Epithelial cell of proximal tubule (primary cell): ENCODE results near the gene CCDC194. TPM values are rescaled to one million over a fixed set of nuclear protein-coding genes. Genes with fewer than 3 reads are reported as not detected.

Source experiments
- DNase-seq: peaks from one replicate; pipeline ENCODE4 v3.0.0-alpha.2; 2011; ENCODE audit warnings: low read depth
- H3K4me3 ChIP-seq: 2 replicates; pipeline ENCODE4 v1.5.1; 2011; ENCODE audit warnings: low read depth, mild to moderate bottlenecking, low read length
- CTCF ChIP-seq: conservative IDR thresholded peaks from 2 replicates; pipeline ENCODE4 v1.5.1; 2012; ENCODE audit warnings: low read depth, mild to moderate bottlenecking, low read length
- total RNA-seq: library from RNA; depleted of rRNA; stranded (reverse); fragments of >200 nt; gene quantifications from 2 replicates; pipeline ENCODE4 v1.2.3, GENCODE V29; 2015

The CCDC194 gene
- total RNA-seq, 1 donor from 2014 or later: not detected

DNA sequence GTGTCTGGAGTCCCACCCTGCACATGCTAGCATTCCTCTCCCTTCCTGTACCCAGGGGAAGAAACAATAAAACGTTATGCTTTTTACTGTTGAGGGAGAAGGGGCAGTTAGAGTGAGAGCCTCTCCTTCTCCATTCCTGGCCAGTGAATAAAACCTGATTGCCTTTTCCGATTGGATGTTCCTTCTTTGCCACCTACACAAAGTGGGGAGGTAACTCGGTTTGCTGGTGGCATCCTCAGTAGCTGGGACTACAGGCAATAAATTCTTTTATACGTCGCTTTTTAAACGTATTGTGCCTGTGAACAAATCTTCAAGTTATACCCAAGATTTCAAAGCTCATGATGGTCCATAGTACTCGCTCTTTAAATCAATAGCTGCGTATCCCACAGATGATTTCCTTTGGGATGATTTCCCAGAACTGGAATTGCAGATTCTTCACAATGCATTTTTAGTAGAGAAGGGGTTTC, 25.2 kb upstream of the CCDC194 start:
- H3K4me3 ChIP-seq: peak overlapping the region; percentile 94
- no peak for TF ChIP-seq CTCF
- no peak for DNase-seq

DNA sequence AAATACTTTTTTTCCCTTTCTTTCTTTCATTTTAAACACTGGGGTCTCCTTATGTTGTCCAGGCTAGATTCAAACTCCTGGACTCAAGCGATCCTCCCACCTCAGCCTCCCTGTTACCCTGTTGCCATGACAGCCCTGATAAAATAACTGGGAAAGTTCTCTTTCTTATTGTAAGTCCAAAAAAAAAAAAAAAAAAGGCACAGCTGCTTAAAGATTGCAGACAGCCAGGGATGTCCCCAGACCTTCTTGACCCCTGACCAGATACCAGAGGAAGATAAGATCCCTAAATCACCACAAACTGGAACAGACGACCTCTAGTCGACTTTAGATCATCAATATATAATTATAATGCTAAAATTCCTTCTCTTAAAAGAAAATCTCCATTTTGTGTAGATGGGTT, 24.7 kb upstream of the CCDC194 start:
- peak overlapping the region; percentile 94 for H3K4me3 ChIP-seq
- DNase-seq: no peak
- TF ChIP-seq CTCF: no peak

DNA sequence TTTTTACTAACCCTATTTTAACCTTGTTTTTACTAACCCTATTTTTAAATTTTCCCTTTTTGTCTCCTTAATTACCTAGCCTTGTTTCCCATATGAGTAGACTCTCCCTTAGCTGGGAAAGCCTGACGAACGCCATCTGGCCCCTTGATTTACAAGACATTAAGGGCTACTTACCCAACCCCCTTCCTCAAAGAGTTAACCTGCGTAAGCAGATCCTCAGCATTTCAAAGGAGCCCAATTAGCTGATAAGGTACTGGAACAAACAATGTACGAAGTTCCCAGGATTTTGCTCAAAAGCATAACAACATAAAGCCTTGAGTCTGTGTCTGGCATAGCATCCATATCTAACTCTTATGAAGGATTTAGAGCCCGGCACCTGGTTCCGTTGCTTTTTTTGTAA, 21.1 kb upstream of the CCDC194 start:
- DNase-seq: no peak
- H3K4me3 ChIP-seq: no peak overlapping the region
- TF ChIP-seq CTCF: no peak

- no peak for TF ChIP-seq CTCF
- no peak overlapping the region for H3K4me3 ChIP-seq
- no peak for DNase-seq
Measured at GRCh38 chr19:17414097-17414496, 20.1 kb upstream of the CCDC194 start.

DNA sequence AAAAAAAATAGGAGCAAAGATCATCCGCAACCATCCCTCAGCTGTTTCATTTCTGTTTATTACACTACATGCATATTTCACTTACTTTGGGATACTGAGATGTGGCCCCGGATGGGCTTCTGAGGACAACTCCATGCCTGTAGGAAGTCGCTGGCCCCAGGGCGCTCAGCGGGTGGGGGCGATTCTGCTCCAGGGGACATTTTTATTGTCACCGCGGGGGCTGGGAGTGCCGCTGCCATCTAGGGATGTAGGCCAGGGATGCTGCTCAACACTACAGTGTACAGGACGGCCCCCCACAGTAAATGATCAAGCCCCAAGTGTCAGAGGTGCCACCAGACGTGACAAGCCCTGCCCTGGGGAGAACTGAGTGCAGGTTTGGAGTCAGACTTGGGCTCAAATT, 17.8 kb upstream of the CCDC194 start:
- no peak overlapping the region for H3K4me3 ChIP-seq
- TF ChIP-seq CTCF: no peak
- no peak for DNase-seq

DNA sequence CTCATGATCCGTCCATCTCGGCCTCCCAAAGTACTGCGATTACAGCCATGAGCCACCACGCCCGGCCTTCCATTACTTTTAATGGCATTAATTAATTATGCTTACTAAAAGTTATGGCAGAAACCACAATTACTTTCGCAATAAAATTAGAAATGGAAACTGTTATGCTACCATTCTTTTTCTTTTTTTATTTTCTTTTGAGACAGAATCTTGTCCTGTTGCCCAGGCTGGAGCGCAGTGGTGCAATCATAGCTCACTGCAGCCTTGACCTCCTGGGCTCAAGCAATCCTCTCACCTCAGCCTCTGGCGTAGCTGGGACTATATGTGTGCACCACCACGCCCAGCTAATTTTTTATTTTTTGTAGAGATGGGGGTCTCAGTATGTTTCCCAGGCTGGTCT, 16.0 kb upstream of the CCDC194 start:
- no peak for TF ChIP-seq CTCF

GRCh38 chr19:17406887-17407196, 12.8 kb upstream of the CCDC194 start:
- H3K4me3 ChIP-seq: no peak overlapping the region
- TF ChIP-seq CTCF: no peak
- DNase-seq: no peak

More for the DNA sequence above, 16.0 kb upstream of the CCDC194 start:
- DNase-seq: no peak
- H3K4me3 ChIP-seq: no peak overlapping the region
